Nephron progenitor cell (in vitro differentiated cells): Measurements from ENCODE around the gene MUC20.
A peak's percentile ranks its signal among the peaks of the same experiment; 100 is the strongest.

Source experiments
- DNase-seq: peaks from one replicate; pipeline ENCODE4 v3.0.0; 2021
- H3K27ac Mint-ChIP-seq: 2 replicates; pipeline ENCODE4 v1.8.0; 2021; ENCODE audit warnings: mild to moderate bottlenecking, moderate library complexity, mixed read lengths
- H3K27me3 Mint-ChIP-seq: 2 replicates; pipeline ENCODE4 v1.8.0; 2021; ENCODE audit warnings: mild to moderate bottlenecking, low read depth, mixed read lengths; ENCODE audit not compliant: poor library complexity
- H3K36me3 Mint-ChIP-seq: 2 replicates; pipeline ENCODE4 v1.8.0; 2021; ENCODE audit warnings: low read depth, mixed read lengths
- H3K4me1 Mint-ChIP-seq: 2 replicates; pipeline ENCODE4 v1.8.0; 2021; ENCODE audit warnings: mixed read lengths
- H3K4me3 Mint-ChIP-seq: 2 replicates; pipeline ENCODE4 v1.8.0; 2021; ENCODE audit warnings: mild to moderate bottlenecking, moderate library complexity, mixed read lengths
- H3K9me3 Mint-ChIP-seq: 2 replicates; pipeline ENCODE4 v1.8.0; 2021; ENCODE audit warnings: mild to moderate bottlenecking, moderate library complexity, mixed read lengths
- CTCF ChIP-seq: fragments of 200-600 bp; sonication (generic); IDR thresholded peaks from 2 replicates; pipeline ENCODE4 v1.5.0; 2021; ENCODE audit warnings: antibody characterized with exemption

Gene MUC20

GRCh38 chr3:195755791-195756676 is 35.3 kb downstream of the MUC20 start:
- Mint-ChIP-seq H3K4me3 (no peak overlapping the region), H3K27ac (no peak overlapping the region), H3K27me3 (peaks cover 29% of the 10 kb centered on the region), H3K4me1 (peaks cover 72% of the 10 kb centered on the region), H3K36me3 (no peaks in the 10 kb centered on the region), H3K9me3 (no peaks in the 10 kb centered on the region)
- DNase-seq, result no peak
- TF ChIP-seq CTCF, result no peak

GRCh38 chr3:195757438-195757770 is 36.6 kb downstream of the MUC20 start:
- peaks cover 64% of the 10 kb centered on the region for H3K4me1 Mint-ChIP-seq
- peaks cover 22% of the 10 kb centered on the region for H3K27me3 Mint-ChIP-seq
- H3K9me3 Mint-ChIP-seq, result no peaks in the 10 kb centered on the region
- H3K4me3 Mint-ChIP-seq, result no peak overlapping the region
- H3K27ac Mint-ChIP-seq, result peak overlapping the region; percentile 11
- no peaks in the 10 kb centered on the region for H3K36me3 Mint-ChIP-seq
- no peak for DNase-seq
- TF ChIP-seq CTCF, result no peak

- DNase-seq, result no peak
- Mint-ChIP-seq H3K27ac (peak overlapping the region; percentile 11), H3K4me3 (no peak overlapping the region), H3K4me1 (peaks cover 61% of the 10 kb centered on the region), H3K27me3 (peaks cover 22% of the 10 kb centered on the region), H3K36me3 (no peaks in the 10 kb centered on the region), H3K9me3 (no peaks in the 10 kb centered on the region)
- no peak for TF ChIP-seq CTCF
Observed at GRCh38 chr3:195757827-195758226, 37.0 kb downstream of the MUC20 start.

GRCh38 chr3:195758721-195759353 is 38.1 kb downstream of the MUC20 start:
- no peak overlapping the region for H3K27ac Mint-ChIP-seq

GRCh38 chr3:195760345-195761122 is 39.8 kb downstream of the MUC20 start:
- no peak for TF ChIP-seq CTCF
- peaks cover 53% of the 10 kb centered on the region for H3K4me1 Mint-ChIP-seq
- peak overlapping the region; percentile 5 for H3K27ac Mint-ChIP-seq
- H3K4me3 Mint-ChIP-seq, result no peak overlapping the region
- DNase-seq, result no peak
- no peaks in the 10 kb centered on the region for H3K9me3 Mint-ChIP-seq
- no peaks in the 10 kb centered on the region for H3K36me3 Mint-ChIP-seq
- H3K27me3 Mint-ChIP-seq, result peaks cover 25% of the 10 kb centered on the region

More at GRCh38 chr3:195758721-195759353, 38.1 kb downstream of the MUC20 start:
- no peaks in the 10 kb centered on the region for H3K9me3 Mint-ChIP-seq
- no peak for DNase-seq
- peaks cover 58% of the 10 kb centered on the region for H3K4me1 Mint-ChIP-seq
- no peak for TF ChIP-seq CTCF
- H3K4me3 Mint-ChIP-seq, result no peak overlapping the region
- no peaks in the 10 kb centered on the region for H3K36me3 Mint-ChIP-seq
- H3K27me3 Mint-ChIP-seq, result peaks cover 24% of the 10 kb centered on the region
